Activated naive CD8-positive, alpha-beta T cell treated with anti-CD3 and anti-CD28 coated beads, Interleukin-2, amount 50 U/mL, for 24 hours (primary cell): Measurements from ENCODE around the gene TSNAX.

Experiments
- ATAC-seq: fragments of 150-1000 bp; cut with Tn5 transposase; one replicate; pipeline ENCODE4 v1.10.0; 2021
- DNase-seq: peaks from one replicate; pipeline ENCODE4 v3.0.0; 2021
- H3K27ac Mint-ChIP-seq: one replicate; pipeline ENCODE4 v1.8.0; 2021; ENCODE audit warnings: mild to moderate bottlenecking, mixed read lengths
- H3K27me3 Mint-ChIP-seq: one replicate; pipeline ENCODE4 v1.8.0; 2021; ENCODE audit warnings: mixed read lengths
- H3K36me3 Mint-ChIP-seq: one replicate; pipeline ENCODE4 v1.8.0; 2021; ENCODE audit warnings: low read depth, mixed read lengths
- H3K4me1 Mint-ChIP-seq: one replicate; pipeline ENCODE4 v1.8.0; 2021; ENCODE audit warnings: mixed read lengths
- H3K4me3 Mint-ChIP-seq: one replicate; pipeline ENCODE4 v1.8.0; 2021; ENCODE audit warnings: mild to moderate bottlenecking, moderate library complexity, mixed read lengths
- H3K9me3 Mint-ChIP-seq: one replicate; pipeline ENCODE4 v1.8.0; 2021; ENCODE audit warnings: mixed read lengths

TSNAX gene

DNA sequence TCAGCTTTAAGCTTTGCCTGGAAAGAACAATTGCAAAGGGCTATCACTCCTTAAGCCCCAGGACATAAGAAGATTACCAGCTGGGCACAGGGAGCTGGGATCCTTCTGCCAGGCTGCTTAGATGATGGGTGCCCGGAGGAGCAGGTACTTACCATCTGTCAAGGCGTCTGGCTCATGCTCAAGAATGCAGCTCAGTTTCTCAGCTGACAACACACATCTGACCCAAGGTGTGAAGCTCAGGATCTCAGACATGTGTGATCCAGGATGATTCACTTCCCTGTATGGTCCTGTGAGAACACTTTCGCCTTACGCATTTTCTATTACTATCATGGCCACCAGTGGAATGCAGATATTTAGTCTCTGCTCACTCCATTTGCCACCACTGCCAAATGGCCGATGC lies 83.4 kb downstream of the TSNAX start:
- no peak for DNase-seq
- H3K4me3 Mint-ChIP-seq, result peak overlapping the region; percentile 51
- H3K36me3 Mint-ChIP-seq, result peaks cover 5% of the 10 kb centered on the region
- peaks cover 45% of the 10 kb centered on the region for H3K4me1 Mint-ChIP-seq
- H3K9me3 Mint-ChIP-seq, result peaks cover 15% of the 10 kb centered on the region
- no peak overlapping the region for H3K27ac Mint-ChIP-seq
- peak; percentile 40 for ATAC-seq
- H3K27me3 Mint-ChIP-seq, result no peaks in the 10 kb centered on the region

DNA sequence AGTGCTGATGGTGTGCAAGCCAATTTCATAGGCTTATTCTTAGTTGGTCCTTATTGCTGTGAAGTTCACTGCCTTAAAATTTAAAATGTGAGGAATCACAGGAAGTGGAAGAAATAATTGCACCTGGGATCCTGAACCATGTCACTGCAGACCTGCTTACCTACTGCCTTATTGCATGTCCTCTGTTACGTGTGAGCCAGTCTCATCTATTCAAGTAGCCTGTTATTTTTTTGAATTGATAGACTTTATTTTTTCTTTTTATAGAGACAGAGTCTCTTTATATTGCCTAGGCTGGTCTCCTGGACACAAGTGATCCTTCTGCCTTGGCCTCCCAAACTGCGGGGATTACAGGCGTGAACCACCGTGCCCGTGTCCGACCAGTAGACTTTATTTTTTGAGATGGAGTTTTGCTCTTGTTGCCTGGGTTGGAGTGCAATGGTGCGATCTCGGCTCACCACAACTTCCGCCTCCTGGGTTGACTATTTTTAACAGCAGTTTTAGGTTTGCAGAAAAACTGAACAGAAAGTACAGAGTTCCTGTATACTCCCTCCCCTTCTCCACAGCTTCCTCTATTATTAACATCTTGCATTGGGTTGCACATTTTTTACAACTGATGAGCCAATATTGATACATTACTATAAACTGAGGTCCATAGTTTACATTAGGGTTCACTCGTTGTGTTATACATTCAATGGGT lies 84.1 kb downstream of the TSNAX start:
- peaks cover 45% of the 10 kb centered on the region for H3K4me1 Mint-ChIP-seq
- H3K4me3 Mint-ChIP-seq, result peak overlapping the region; percentile 51
- peak overlapping the region; percentile 61 for H3K27ac Mint-ChIP-seq
- peaks cover 15% of the 10 kb centered on the region for H3K9me3 Mint-ChIP-seq
- DNase-seq (peak; percentile 39), ATAC-seq (peak; percentile 63)
- no peaks in the 10 kb centered on the region for H3K27me3 Mint-ChIP-seq
- peaks cover 5% of the 10 kb centered on the region for H3K36me3 Mint-ChIP-seq

- ATAC-seq (no peak), DNase-seq (no peak)
- H3K4me1 Mint-ChIP-seq, result peaks cover 45% of the 10 kb centered on the region
- H3K27ac Mint-ChIP-seq, result peak overlapping the region; percentile 43
- no peaks in the 10 kb centered on the region for H3K27me3 Mint-ChIP-seq
- peak overlapping the region; percentile 51 for H3K4me3 Mint-ChIP-seq
- H3K36me3 Mint-ChIP-seq, result peaks cover 5% of the 10 kb centered on the region
- peaks cover 15% of the 10 kb centered on the region for H3K9me3 Mint-ChIP-seq
Measured at GRCh38 chr1:231613419-231614349, 85.2 kb downstream of the TSNAX start.
